ENCODE data around the gene EVC2. TPM values are rescaled to one million over a fixed set of nuclear protein-coding genes. Genes with fewer than 3 reads are reported as not detected.

The EVC2 gene
- polyA plus RNA-seq, 3 donors, result 0.04 to 0.12 (median 0.08) TPM

DNA sequence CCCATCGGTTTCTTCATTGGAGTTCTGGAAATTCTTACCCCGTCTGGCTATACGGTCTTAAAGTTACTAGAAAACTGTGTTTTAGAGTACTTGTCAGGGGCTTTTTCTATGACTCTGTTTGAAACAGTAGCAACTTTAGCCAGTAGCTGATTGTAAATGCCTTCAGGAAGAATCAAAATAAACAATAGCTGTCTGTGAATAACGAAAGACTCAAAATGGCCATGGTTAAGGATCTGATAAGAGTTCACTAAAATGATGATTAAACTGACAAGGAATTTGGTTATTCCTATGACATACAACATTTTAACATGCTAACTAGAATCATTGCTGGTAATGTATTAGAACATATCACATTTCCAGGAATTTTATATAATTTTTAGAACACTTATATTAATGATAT lies 191.0 kb downstream of the EVC2 start:
- Histone ChIP-seq H3K79me2 (ENCODE audit: insufficient read depth, low read length) (no peaks in the 10 kb centered on the region), H4K20me1 (ENCODE audit: insufficient read depth, low read length) (no peaks in the 10 kb centered on the region), H3K36me3 (replicated peaks in 1 of 2; ENCODE audit: control insufficient read depth in 1 of 2, insufficient read depth in 2 of 2, low read length in 2 of 2) (no peaks in the 10 kb centered on the region), H3K9ac (ENCODE audit: insufficient read depth, low read length, poor library complexity, severe bottlenecking) (no peak overlapping the region), H3K4me2 (replicated peaks; ENCODE audit: extremely low read depth, low read length, poor library complexity, severe bottlenecking) (no peak overlapping the region), H3K4me1 (ENCODE audit: control insufficient read depth in 1 of 2, insufficient read depth in 2 of 2, low read length in 2 of 2) (no peaks in the 10 kb centered on the region), H3K27ac (ENCODE audit: low read depth in 1 of 2, low read length in 2 of 2) (no peak overlapping the region), H2AFZ (ENCODE audit: insufficient read depth, low read depth, low read length, poor library complexity, severe bottlenecking) (no peak overlapping the region), H3K4me3 (replicated peaks in 1 of 3; ENCODE audit: low read depth in 2 of 3, low read length in 3 of 3) (no peak overlapping the region), H3K9me3 (replicated peaks in 1 of 2; ENCODE audit: control insufficient read depth in 1 of 2, insufficient read depth in 1 of 2, low read length in 2 of 2) (no peaks in the 10 kb centered on the region), H3K27me3 (ENCODE audit: control insufficient read depth in 2 of 2, insufficient read depth in 2 of 2, low read length in 2 of 2) (no peaks in the 10 kb centered on the region)
- no peak for DNase-seq
- TF ChIP-seq, protein P1, sequence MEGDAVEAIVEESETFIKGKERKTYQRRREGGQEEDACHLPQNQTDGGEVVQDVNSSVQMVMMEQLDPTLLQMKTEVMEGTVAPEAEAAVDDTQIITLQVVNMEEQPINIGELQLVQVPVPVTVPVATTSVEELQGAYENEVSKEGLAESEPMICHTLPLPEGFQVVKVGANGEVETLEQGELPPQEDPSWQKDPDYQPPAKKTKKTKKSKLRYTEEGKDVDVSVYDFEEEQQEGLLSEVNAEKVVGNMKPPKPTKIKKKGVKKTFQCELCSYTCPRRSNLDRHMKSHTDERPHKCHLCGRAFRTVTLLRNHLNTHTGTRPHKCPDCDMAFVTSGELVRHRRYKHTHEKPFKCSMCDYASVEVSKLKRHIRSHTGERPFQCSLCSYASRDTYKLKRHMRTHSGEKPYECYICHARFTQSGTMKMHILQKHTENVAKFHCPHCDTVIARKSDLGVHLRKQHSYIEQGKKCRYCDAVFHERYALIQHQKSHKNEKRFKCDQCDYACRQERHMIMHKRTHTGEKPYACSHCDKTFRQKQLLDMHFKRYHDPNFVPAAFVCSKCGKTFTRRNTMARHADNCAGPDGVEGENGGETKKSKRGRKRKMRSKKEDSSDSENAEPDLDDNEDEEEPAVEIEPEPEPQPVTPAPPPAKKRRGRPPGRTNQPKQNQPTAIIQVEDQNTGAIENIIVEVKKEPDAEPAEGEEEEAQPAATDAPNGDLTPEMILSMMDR (IDR thresholded peaks at IDR 0.05), result no peak
- H3K36me3 Mint-ChIP-seq, result no peaks in the 10 kb centered on the region
- H3K9me3 Mint-ChIP-seq, result peaks cover 4 to 28% (median 10%) of the 10 kb centered on the region in 7 donors
- peaks cover 0 to 2% (median 0%) of the 10 kb centered on the region in 3 donors for H3K27me3 Mint-ChIP-seq (ENCODE audit: low read depth in 3 of 3)
- no peaks in the 10 kb centered on the region for H3K4me1 Mint-ChIP-seq
- intact Hi-C loops (cut with micrococcal nuclease), result no loop called here
- 100% methylated on average over 1 of the region's 4 CpGs for WGBS (ENCODE audit: insufficient coverage)
- H3K27ac Mint-ChIP-seq, result no peak overlapping the region
- H3K4me3 Mint-ChIP-seq, result no peak overlapping the region

DNA sequence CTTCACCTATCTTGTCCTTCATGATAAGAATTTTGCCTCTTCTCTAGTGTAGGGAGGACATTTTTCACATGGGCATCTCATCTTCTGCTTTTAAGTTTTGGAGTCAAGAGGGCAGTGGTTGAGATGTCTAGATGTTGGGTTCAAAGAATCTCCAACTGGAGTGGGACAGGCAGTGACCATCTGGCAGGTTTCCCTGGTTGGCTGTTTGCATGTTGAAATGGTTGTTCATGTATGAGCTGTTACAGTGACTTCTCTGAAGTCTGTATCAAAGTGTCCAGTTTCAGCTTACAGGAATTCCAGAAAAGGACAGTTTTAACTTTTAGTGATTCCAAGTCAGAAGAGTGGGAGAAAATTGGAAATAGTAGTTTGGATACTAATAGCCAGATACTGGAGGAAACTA lies 192.7 kb downstream of the EVC2 start:
- Histone ChIP-seq H3K27me3 (ENCODE audit: control insufficient read depth in 2 of 2, insufficient read depth in 2 of 2, low read length in 2 of 2) (no peaks in the 10 kb centered on the region), H3K4me1 (ENCODE audit: control insufficient read depth in 1 of 2, insufficient read depth in 2 of 2, low read length in 2 of 2) (no peaks in the 10 kb centered on the region), H3K9me3 (replicated peaks in 1 of 2; ENCODE audit: control insufficient read depth in 1 of 2, insufficient read depth in 1 of 2, low read length in 2 of 2) (no peaks in the 10 kb centered on the region), H3K9ac (ENCODE audit: insufficient read depth, low read length, poor library complexity, severe bottlenecking) (no peak overlapping the region), H3K79me2 (ENCODE audit: insufficient read depth, low read length) (no peaks in the 10 kb centered on the region), H3K4me3 (replicated peaks in 1 of 3; ENCODE audit: low read depth in 2 of 3, low read length in 3 of 3) (no peak overlapping the region), H3K36me3 (replicated peaks in 1 of 2; ENCODE audit: control insufficient read depth in 1 of 2, insufficient read depth in 2 of 2, low read length in 2 of 2) (no peaks in the 10 kb centered on the region), H2AFZ (ENCODE audit: insufficient read depth, low read depth, low read length, poor library complexity, severe bottlenecking) (no peak overlapping the region), H4K20me1 (ENCODE audit: insufficient read depth, low read length) (no peaks in the 10 kb centered on the region), H3K27ac (ENCODE audit: low read depth in 1 of 2, low read length in 2 of 2) (no peak overlapping the region), H3K4me2 (replicated peaks; ENCODE audit: extremely low read depth, low read length, poor library complexity, severe bottlenecking) (no peak overlapping the region)
- no peak overlapping the region for H3K4me3 Mint-ChIP-seq
- no peak for DNase-seq
- H3K9me3 Mint-ChIP-seq, result peaks cover 2 to 26% (median 10%) of the 10 kb centered on the region in 7 donors
- H3K4me1 Mint-ChIP-seq, result no peaks in the 10 kb centered on the region
- peaks cover 0 to 2% (median 0%) of the 10 kb centered on the region in 3 donors for H3K27me3 Mint-ChIP-seq (ENCODE audit: low read depth in 3 of 3)
- TF ChIP-seq, protein P1 (IDR thresholded peaks at IDR 0.05), result no peak
- H3K36me3 Mint-ChIP-seq, result no peaks in the 10 kb centered on the region
- no peak overlapping the region for H3K27ac Mint-ChIP-seq
- intact Hi-C loops (cut with micrococcal nuclease), result no loop called here

Other genes starting within 250 kb of the EVC2 start
- gene EVC, start 2.6 kb upstream of the EVC2 start, polyA plus RNA-seq, result under 1 TPM in 1 of 3 donors, not detected in 2; 0.36 TPM
- gene CRMP1, start 184.5 kb upstream of the EVC2 start, polyA plus RNA-seq, result not detected